KMS-11 (cell line): ENCODE measurements around the gene PRR22.

Experiments
- H2AFZ ChIP-seq: fragments of 200-600 bp; sonication (generic); 2 replicates; pipeline ENCODE4 v1.6.1; 2016; ENCODE audit warnings: antibody characterized with exemption, mixed run types, low read depth
- H3K27ac ChIP-seq: fragments of 200-600 bp; sonication (generic); 2 replicates; pipeline ENCODE4 v1.6.1; 2016; ENCODE audit warnings: mild to moderate bottlenecking, mixed run types
- H3K27me3 ChIP-seq: fragments of 200-600 bp; sonication (generic); 2 replicates; pipeline ENCODE4 v1.6.1; 2017; ENCODE audit warnings: mild to moderate bottlenecking, low read depth, mixed run types, moderate library complexity; ENCODE audit not compliant: insufficient read depth
- H3K36me3 ChIP-seq: fragments of 200-600 bp; sonication (generic); 2 replicates; pipeline ENCODE4 v1.6.1; 2017; ENCODE audit warnings: mild to moderate bottlenecking, mixed run types; ENCODE audit not compliant: insufficient read depth
- H3K4me1 ChIP-seq: fragments of 200-600 bp; sonication (generic); 2 replicates; pipeline ENCODE4 v1.6.1; 2016; ENCODE audit warnings: mild to moderate bottlenecking, low read depth, mixed run types; ENCODE audit not compliant: poor library complexity, severe bottlenecking
- H3K4me2 ChIP-seq: fragments of 200-600 bp; sonication (generic); 2 replicates; pipeline ENCODE4 v1.7.0; 2016; ENCODE audit warnings: mild to moderate bottlenecking, mixed run types
- H3K4me3 ChIP-seq: fragments of 200-600 bp; sonication (generic); IDR thresholded peaks from 2 replicates; pipeline ENCODE4 v1.6.1; 2017; ENCODE audit warnings: low read depth, low read length, mixed read lengths; ENCODE audit not compliant: insufficient read depth
- H3K79me2 ChIP-seq: fragments of 200-600 bp; sonication (generic); 2 replicates; pipeline ENCODE4 v1.6.1; 2016; ENCODE audit warnings: low read depth, mixed run types; ENCODE audit not compliant: insufficient read depth
- H3K9ac ChIP-seq: fragments of 200-600 bp; sonication (generic); 2 replicates; pipeline ENCODE4 v1.6.1; 2016; ENCODE audit warnings: mild to moderate bottlenecking, mixed run types
- H4K20me1 ChIP-seq: fragments of 200-600 bp; sonication (generic); 2 replicates; pipeline ENCODE4 v1.6.1; 2016; ENCODE audit warnings: mild to moderate bottlenecking, mixed run types; ENCODE audit not compliant: insufficient read depth
- CTCF ChIP-seq: fragments of 200-600 bp; sonication (generic); conservative IDR thresholded peaks from 2 replicates; pipeline ENCODE4 v1.6.1; 2017; ENCODE audit warnings: low read depth, mild to moderate bottlenecking, antibody characterized with exemption, low read length, moderate library complexity, mixed read lengths

The PRR22 gene

GRCh38 chr19:5784581-5785147 is at the start of gene PRR22:
Gene PRR22 (minus strand): TSS chr19:5784746. CDS start chr19:5784660, 86 bp downstream.
- no peak within 1 kb of the TSS for H3K4me3 ChIP-seq
- H2AFZ ChIP-seq: no peak within 1 kb of the TSS
- H3K27me3 ChIP-seq: no peaks in the 10 kb centered on the region
- no peaks in the 10 kb centered on the region for H4K20me1 ChIP-seq
- H3K9ac ChIP-seq: no peak within 1 kb of the TSS
- H3K79me2 ChIP-seq: no peaks in the 10 kb centered on the region
- 0 out of 2 replicates have a peak, but pooled peaks cover 4% of the 10 kb centered on the region for H3K36me3 ChIP-seq
- TF ChIP-seq CTCF: no peak
- H3K4me1 ChIP-seq: no peaks in the 10 kb centered on the region
- no peak within 1 kb of the TSS for H3K4me2 ChIP-seq
- H3K27ac ChIP-seq: no peak within 1 kb of the TSS

- Histone ChIP-seq H2AFZ (no peak overlapping the region), H3K27ac (no peak overlapping the region), H3K4me3 (no peak overlapping the region), H4K20me1 (no peaks in the 10 kb centered on the region), H3K9ac (no peak overlapping the region), H3K27me3 (peaks cover 23% of the 10 kb centered on the region; the same call in 1 of the 2 replicates), H3K79me2 (no peaks in the 10 kb centered on the region), H3K4me2 (no peak overlapping the region), H3K36me3 (no peaks in the 10 kb centered on the region), H3K4me1 (no peaks in the 10 kb centered on the region)
- TF ChIP-seq CTCF: no peak
Measured at GRCh38 chr19:5832527-5833216, 48.1 kb upstream of the PRR22 start.

GRCh38 chr19:5832061-5832460 is 47.5 kb upstream of the PRR22 start:
- Histone ChIP-seq H3K79me2 (no peaks in the 10 kb centered on the region), H2AFZ (no peak overlapping the region), H3K4me1 (peaks cover 4% of the 10 kb centered on the region), H3K27me3 (peaks cover 19% of the 10 kb centered on the region; the same call in 1 of the 2 replicates), H3K4me2 (no peak overlapping the region), H3K27ac (no peak overlapping the region), H4K20me1 (no peaks in the 10 kb centered on the region), H3K36me3 (no peaks in the 10 kb centered on the region), H3K9ac (no peak overlapping the region), H3K4me3 (no peak overlapping the region)
- TF ChIP-seq CTCF: no peak

GRCh38 chr19:5831159-5831558 is 46.6 kb upstream of the PRR22 start:
- no peak for TF ChIP-seq CTCF

More at GRCh38 chr19:5831159-5831558, 46.6 kb upstream of the PRR22 start:
- no peak overlapping the region for H2AFZ ChIP-seq
- no peaks in the 10 kb centered on the region for H3K36me3 ChIP-seq
- H3K27ac ChIP-seq: no peak overlapping the region
- H4K20me1 ChIP-seq: no peaks in the 10 kb centered on the region
- H3K9ac ChIP-seq: no peak overlapping the region
- no peak overlapping the region for H3K4me3 ChIP-seq
- peaks cover 13% of the 10 kb centered on the region for H3K4me1 ChIP-seq
- H3K27me3 ChIP-seq: peaks cover 15% of the 10 kb centered on the region; the same call in 1 of the 2 replicates
- no peak overlapping the region for H3K4me2 ChIP-seq
- no peaks in the 10 kb centered on the region for H3K79me2 ChIP-seq
